HEK293 (cell line): Measurements from ENCODE around the gene THRAP3.

ENCODE experiments used
- CTCF ChIP-seq: fragments of 450-650 bp; formaldehyde crosslinking; IDR thresholded peaks from 2 replicates; pipeline ENCODE4 v1.5.1; 2016; ENCODE audit warnings: missing biosample characterization, missing genetic modification characterization
- ELK4 ChIP-seq: IDR thresholded peaks from 2 replicates; pipeline ENCODE4 v1.6.1; 2011; ENCODE audit warnings: mild to moderate bottlenecking, low read depth, low read length, borderline replicate concordance
- REPIN1 ChIP-seq: fragments of 450-650 bp; formaldehyde crosslinking; IDR thresholded peaks from 2 replicates; pipeline ENCODE4 v1.5.1; 2017; ENCODE audit warnings: missing biosample characterization, missing genetic modification characterization, low read depth
- ZBTB48 ChIP-seq: fragments of 450-650 bp; formaldehyde crosslinking; IDR thresholded peaks from 2 replicates; pipeline ENCODE4 v1.5.1; 2016; ENCODE audit warnings: missing biosample characterization, missing genetic modification characterization
- ZBTB7A ChIP-seq: fragments of 450-650 bp; formaldehyde crosslinking; IDR thresholded peaks from 2 replicates; pipeline ENCODE4 v1.5.1; 2016; ENCODE audit warnings: low read depth, missing biosample characterization, missing genetic modification characterization
- ZFHX2 ChIP-seq: fragments of 450-650 bp; formaldehyde crosslinking; conservative IDR thresholded peaks from 2 replicates; pipeline ENCODE4 v1.5.1; 2016; ENCODE audit warnings: missing biosample characterization, missing genetic modification characterization
- ZNF175 ChIP-seq: fragments of 450-650 bp; formaldehyde crosslinking; IDR thresholded peaks from 2 replicates; pipeline ENCODE4 v1.5.1; 2016; ENCODE audit warnings: missing biosample characterization, missing genetic modification characterization
- ZNF211 ChIP-seq: fragments of 450-650 bp; formaldehyde crosslinking; IDR thresholded peaks from 2 replicates; pipeline ENCODE4 v1.5.1; 2016; ENCODE audit warnings: low read depth, missing biosample characterization, missing genetic modification characterization
- ZNF335 ChIP-seq: fragments of 450-650 bp; formaldehyde crosslinking; conservative IDR thresholded peaks from 2 replicates; pipeline ENCODE4 v1.5.1; 2016; ENCODE audit warnings: missing biosample characterization, missing genetic modification characterization
- ZNF626 ChIP-seq: fragments of 450-650 bp; sonication (Bioruptor Pico); formaldehyde crosslinking; IDR thresholded peaks from 2 replicates; pipeline ENCODE4 v1.5.1; 2018; ENCODE audit warnings: missing biosample characterization, missing genetic modification characterization, inconsistent platforms
- ZNF704 ChIP-seq: fragments of 450-650 bp; formaldehyde crosslinking; IDR thresholded peaks from 2 replicates; pipeline ENCODE4 v1.5.1; 2016; ENCODE audit warnings: missing biosample characterization, missing genetic modification characterization
- TF ChIP-seq, protein P1 (sequence below): fragments of 450-650 bp; formaldehyde crosslinking; IDR thresholded peaks from 2 replicates; pipeline ENCODE4 v1.5.1; 2016; ENCODE audit warnings: missing biosample characterization, missing genetic modification characterization, low read depth
- TF ChIP-seq, protein P2 (sequence below): fragments of 450-650 bp; formaldehyde crosslinking; conservative IDR thresholded peaks from 2 replicates; pipeline ENCODE4 v1.5.1; 2016; ENCODE audit warnings: low read depth, missing biosample characterization, missing genetic modification characterization

DNA sequence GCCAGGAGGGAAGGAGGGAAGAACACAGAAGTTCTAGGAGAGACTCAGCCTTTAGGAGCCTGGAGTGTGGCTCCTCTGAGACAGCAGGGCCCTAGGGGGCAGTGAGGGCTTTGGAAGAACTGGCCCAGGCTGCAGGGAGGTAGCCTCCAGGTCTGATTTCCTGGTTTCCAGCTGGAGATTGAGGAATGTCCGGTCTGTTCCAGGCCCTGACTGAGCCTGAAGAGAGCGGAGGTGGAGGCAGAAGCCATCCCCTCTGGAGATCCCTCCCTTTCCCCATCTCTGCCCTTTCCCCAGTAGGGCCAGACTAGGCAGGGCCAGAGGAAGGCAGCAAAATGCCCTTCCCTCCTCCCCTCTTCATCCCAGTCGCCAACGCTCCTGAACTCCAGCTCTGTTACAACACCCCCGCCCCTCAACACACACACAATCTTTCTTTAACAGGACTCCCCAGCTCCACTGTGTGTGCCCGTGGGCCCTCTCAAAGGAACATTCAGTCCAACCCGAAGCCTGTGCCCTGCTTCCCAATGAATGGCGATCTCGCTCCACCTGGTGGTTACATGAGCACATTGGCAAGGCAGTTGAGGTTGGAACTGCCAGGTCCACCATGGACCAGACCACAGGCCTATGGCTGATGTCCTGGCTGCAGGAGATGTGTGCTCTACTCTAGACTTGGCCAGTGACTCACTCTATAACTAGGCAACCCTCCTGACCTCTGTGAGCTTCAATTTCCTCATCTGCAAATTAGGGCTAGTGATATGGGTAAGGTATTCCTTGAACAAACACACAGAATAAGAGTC, 36.2 kb upstream of the THRAP3 start:
- TF ChIP-seq ZNF704 (tag by site-specific recombination) (no peak), CTCF (tag by site-specific recombination) (peak; percentile 96), ZNF211 (no peak), ZNF175 (tag by site-specific recombination) (no peak), ZBTB7A (tag by site-specific recombination) (no peak), ZNF626 (no peak), ZNF335 (peak; percentile 60; the same call in 1 of the 2 replicates), REPIN1 (tag by site-specific recombination) (no peak), ZBTB48 (tag by site-specific recombination) (no peak), ELK4 (no peak), ZFHX2 (tag by site-specific recombination) (peak; percentile 87)
- TF ChIP-seq, protein P1, sequence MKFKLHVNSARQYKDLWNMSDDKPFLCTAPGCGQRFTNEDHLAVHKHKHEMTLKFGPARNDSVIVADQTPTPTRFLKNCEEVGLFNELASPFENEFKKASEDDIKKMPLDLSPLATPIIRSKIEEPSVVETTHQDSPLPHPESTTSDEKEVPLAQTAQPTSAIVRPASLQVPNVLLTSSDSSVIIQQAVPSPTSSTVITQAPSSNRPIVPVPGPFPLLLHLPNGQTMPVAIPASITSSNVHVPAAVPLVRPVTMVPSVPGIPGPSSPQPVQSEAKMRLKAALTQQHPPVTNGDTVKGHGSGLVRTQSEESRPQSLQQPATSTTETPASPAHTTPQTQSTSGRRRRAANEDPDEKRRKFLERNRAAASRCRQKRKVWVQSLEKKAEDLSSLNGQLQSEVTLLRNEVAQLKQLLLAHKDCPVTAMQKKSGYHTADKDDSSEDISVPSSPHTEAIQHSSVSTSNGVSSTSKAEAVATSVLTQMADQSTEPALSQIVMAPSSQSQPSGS (tag by site-specific recombination): no peak
- TF ChIP-seq, protein P2, sequence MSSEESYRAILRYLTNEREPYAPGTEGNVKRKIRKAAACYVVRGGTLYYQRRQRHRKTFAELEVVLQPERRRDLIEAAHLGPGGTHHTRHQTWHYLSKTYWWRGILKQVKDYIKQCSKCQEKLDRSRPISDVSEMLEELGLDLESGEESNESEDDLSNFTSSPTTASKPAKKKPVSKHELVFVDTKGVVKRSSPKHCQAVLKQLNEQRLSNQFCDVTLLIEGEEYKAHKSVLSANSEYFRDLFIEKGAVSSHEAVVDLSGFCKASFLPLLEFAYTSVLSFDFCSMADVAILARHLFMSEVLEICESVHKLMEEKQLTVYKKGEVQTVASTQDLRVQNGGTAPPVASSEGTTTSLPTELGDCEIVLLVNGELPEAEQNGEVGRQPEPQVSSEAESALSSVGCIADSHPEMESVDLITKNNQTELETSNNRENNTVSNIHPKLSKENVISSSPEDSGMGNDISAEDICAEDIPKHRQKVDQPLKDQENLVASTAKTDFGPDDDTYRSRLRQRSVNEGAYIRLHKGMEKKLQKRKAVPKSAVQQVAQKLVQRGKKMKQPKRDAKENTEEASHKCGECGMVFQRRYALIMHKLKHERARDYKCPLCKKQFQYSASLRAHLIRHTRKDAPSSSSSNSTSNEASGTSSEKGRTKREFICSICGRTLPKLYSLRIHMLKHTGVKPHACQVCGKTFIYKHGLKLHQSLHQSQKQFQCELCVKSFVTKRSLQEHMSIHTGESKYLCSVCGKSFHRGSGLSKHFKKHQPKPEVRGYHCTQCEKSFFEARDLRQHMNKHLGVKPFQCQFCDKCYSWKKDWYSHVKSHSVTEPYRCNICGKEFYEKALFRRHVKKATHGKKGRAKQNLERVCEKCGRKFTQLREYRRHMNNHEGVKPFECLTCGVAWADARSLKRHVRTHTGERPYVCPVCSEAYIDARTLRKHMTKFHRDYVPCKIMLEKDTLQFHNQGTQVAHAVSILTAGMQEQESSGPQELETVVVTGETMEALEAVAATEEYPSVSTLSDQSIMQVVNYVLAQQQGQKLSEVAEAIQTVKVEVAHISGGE (tag by site-specific recombination): no peak
